ENCODE measurements around the gene HNRNPF. TPM values are rescaled to one million over a fixed set of nuclear protein-coding genes. Genes with fewer than 3 reads are reported as not detected.

HNRNPF gene
- total and polyA plus RNA-seq, 2 of the 4 experiments (the other 2 are of a cell fraction): 169 to 207 TPM

GRCh38 chr10:43336061-43336460 lies 72.9 kb downstream of the HNRNPF start:
- Histone ChIP-seq H3K36me3 (ENCODE audit: control insufficient read depth, insufficient read depth, low read length) (no peaks in the 10 kb centered on the region), H3K27me3 (ENCODE audit: control insufficient read depth, insufficient read depth, low read length) (peaks cover 21% of the 10 kb centered on the region), H3K23ac (ENCODE audit: low read depth, low read length) (no peak overlapping the region), H2AK9ac (replicated peaks; ENCODE audit: low read depth, low read length, poor library complexity) (no peak overlapping the region), H3K4me3 (ENCODE audit: insufficient read depth, low read depth, low read length) (no peak overlapping the region), H2BK15ac (ENCODE audit: low read depth, low read length) (no peak overlapping the region), H2AK5ac (ENCODE audit: low read depth, low read length) (no peak overlapping the region), H3K4me1 (ENCODE audit: control insufficient read depth, insufficient read depth, low read length) (no peaks in the 10 kb centered on the region), H4K8ac (ENCODE audit: low read depth in 2 of 2, low read length in 2 of 2) (no peak overlapping the region), H2BK5ac (ENCODE audit: low read depth, low read length, poor library complexity, severe bottlenecking) (no peak overlapping the region), H4K20me1 (ENCODE audit: insufficient read depth, low read length) (no peaks in the 10 kb centered on the region), H3K9me1 (ENCODE audit: insufficient read depth, low read length) (no peaks in the 10 kb centered on the region), H2BK120ac (ENCODE audit: low read depth, low read length) (no peak overlapping the region), H3K4ac (ENCODE audit: low read depth, low read length) (no peak overlapping the region), H3K4me2 (ENCODE audit: low read depth, low read length) (no peak overlapping the region), H2BK20ac (ENCODE audit: low read depth, low read length) (no peak overlapping the region), H3K56ac (ENCODE audit: extremely low read depth, insufficient read depth, low read length) (no peak overlapping the region), H3K9ac (ENCODE audit: low read depth, low read length) (no peak overlapping the region), H3K9me3 (ENCODE audit: control insufficient read depth, insufficient read depth, low read length) (no peaks in the 10 kb centered on the region), H3K27ac (ENCODE audit: insufficient read depth, low read length) (no peak overlapping the region), H3K79me1 (ENCODE audit: low read depth in 1 of 2, low read length in 2 of 2) (no peaks in the 10 kb centered on the region), H4K91ac (ENCODE audit: insufficient read depth, low read depth, low read length) (no peak overlapping the region), H2AFZ (replicated peaks; ENCODE audit: low read length, poor library complexity) (no peak overlapping the region), H3K18ac (ENCODE audit: low read depth, low read length) (no peak overlapping the region), H3K14ac (replicated peaks; ENCODE audit: low read depth, low read length) (no peak overlapping the region), H4K5ac (ENCODE audit: low read depth, low read length) (no peak overlapping the region)
- no TSS peak for BruUV-seq (replicated peaks)
- intact Hi-C loops (cut with micrococcal nuclease): no loop called here
- in situ Hi-C loops (cut with MboI; ENCODE audit: low sequenced_read_pairs): no loop called here
- POLR2A ChIA-PET (ENCODE audit: unreplicated experiment): no interaction called here
- dilution Hi-C loops (cut with HindIII; ENCODE audit: low sequenced_read_pairs, unreplicated experiment): no loop called here
- WGBS, 2 experiments (ENCODE audit: extremely low coverage in 2 of 2, insufficient read length in 1 of 2): 60% methylated on average over 1 of the region's 3 CpGs; no CpG with 5 or more reads in 1 of the 2 experiments
- no peak for DNase-seq
- CTCF ChIA-PET: no interaction called here
- ATAC-seq (ENCODE audit: low read depth): no peak
- no peak for TF ChIP-seq RFX5 (IDR thresholded peaks at IDR 0.05; ENCODE audit: low read depth, low read length)
- no peak for TF ChIP-seq NFE2L2 (IDR thresholded peaks at IDR 0.05; ENCODE audit: low read depth, low read length)
- no peak for TF ChIP-seq CHD1 (IDR thresholded peaks at IDR 0.05; ENCODE audit: low read depth, low read length)
- no peak for TF ChIP-seq RCOR1 (IDR thresholded peaks at IDR 0.05; ENCODE audit: insufficient replicate concordance, low read length)

Small RNA genes lying within 50 kb of the gene (microRNA-seq; reads per million reads assigned to microRNA genes)
- not detected for gene RNU6ATAC11P (ENCODE audit: insufficient read depth, insufficient read length)
- gene RNU7-193P (ENCODE audit: insufficient read depth, insufficient read length): not detected
- not detected for gene SNORD3J (ENCODE audit: insufficient read depth, insufficient read length)

Small RNA genes lying within 50 kb of the gene (small RNA-seq; reads per million reads assigned to genes)
- gene RNU6ATAC11P (0 reads per million in 5 experiments), gene RNU7-193P (0 to 14.5 (median 0.25) reads per million in 5 experiments), gene SNORD3J (0 to 1.1 (median 0) reads per million in 5 experiments)

Other genes starting within 250 kb of the HNRNPF start
- gene RASGEF1A, start 142.1 kb downstream of the HNRNPF start, total RNA-seq (2012; rRNA removed): 0.18 and 0.28 TPM in 2 replicates
- gene RASGEF1A, start 142.1 kb downstream of the HNRNPF start, polyA plus RNA-seq (2012; rRNA removed): 0.15 and 0.55 TPM in 2 replicates
- not detected in 2 replicates for gene FXYD4, start 37.5 kb downstream of the HNRNPF start, total RNA-seq (2012; rRNA removed)
- not detected in 2 replicates for gene FXYD4, start 37.5 kb downstream of the HNRNPF start, polyA plus RNA-seq (2012; rRNA removed)
- gene ZNF487, start 27.9 kb upstream of the HNRNPF start, total RNA-seq (2012; rRNA removed): 2.5 and 2.7 TPM in 2 replicates
- gene ZNF487, start 27.9 kb upstream of the HNRNPF start, polyA plus RNA-seq (2012; rRNA removed): 1.7 TPM in 2 replicates
- gene ZNF239, start 165.4 kb upstream of the HNRNPF start, total RNA-seq (2012; rRNA removed): 10.8 and 12.7 TPM in 2 replicates
- gene ZNF239, start 165.4 kb upstream of the HNRNPF start, polyA plus RNA-seq (2012; rRNA removed): 6.4 and 7.4 TPM in 2 replicates
- 2.2 and 3.1 TPM in 2 replicates for gene ZNF485, start 197.3 kb upstream of the HNRNPF start, total RNA-seq (2012; rRNA removed)
- gene ZNF485, start 197.3 kb upstream of the HNRNPF start, polyA plus RNA-seq (2012; rRNA removed): 1.0 and 1.3 TPM in 2 replicates
- 21.4 and 31.2 TPM in 2 replicates for gene ZNF32, start 239.7 kb upstream of the HNRNPF start, total RNA-seq (2012; rRNA removed)
- 26.4 and 30.1 TPM in 2 replicates for gene ZNF32, start 239.7 kb upstream of the HNRNPF start, polyA plus RNA-seq (2012; rRNA removed)